ENCODE measurements around the gene TMPRSS4.

TMPRSS4 gene

GRCh38 chr11:118076754-118077281, at the start of gene TMPRSS4:
Gene TMPRSS4 (plus strand): TSS chr11:118077078. CDS start chr11:118077303, 225 bp downstream.
- ATAC-seq (ENCODE audit: low read depth), result peak; percentile 59

GRCh38 chr11:118027694-118028093, 49.2 kb upstream of the TMPRSS4 start:
- Histone ChIP-seq H3K27ac (ENCODE audit: poor library complexity, severe bottlenecking) (no peak overlapping the region), H3K9me3 (ENCODE audit: severe bottlenecking) (no peaks in the 10 kb centered on the region), H3K36me3 (ENCODE audit: low read depth) (no peaks in the 10 kb centered on the region), H3K4me1 (ENCODE audit: insufficient read depth, poor library complexity, severe bottlenecking) (no peaks in the 10 kb centered on the region), H3K4me3 (ENCODE audit: severe bottlenecking) (no peak overlapping the region), H3K27me3 (ENCODE audit: insufficient read depth, poor library complexity, severe bottlenecking) (peaks cover 8% of the 10 kb centered on the region)
- DNase-seq (ENCODE audit: low spot score) (no peak), ATAC-seq (ENCODE audit: low read depth) (no peak)
- TF ChIP-seq CTCF (IDR thresholded peaks at IDR 0.05; ENCODE audit: poor library complexity, severe bottlenecking), result no peak

More at GRCh38 chr11:118076754-118077281, at the start of gene TMPRSS4:
- Histone ChIP-seq H3K4me3 (ENCODE audit: severe bottlenecking) (no peak within 1 kb of the TSS), H3K4me1 (ENCODE audit: insufficient read depth, poor library complexity, severe bottlenecking) (peaks cover 39% of the 10 kb centered on the region), H3K27me3 (ENCODE audit: insufficient read depth, poor library complexity, severe bottlenecking) (no peaks in the 10 kb centered on the region), H3K27ac (ENCODE audit: poor library complexity, severe bottlenecking) (peak within 1 kb of the TSS; percentile 69), H3K9me3 (ENCODE audit: severe bottlenecking) (no peaks in the 10 kb centered on the region), H3K36me3 (ENCODE audit: low read depth) (no peaks in the 10 kb centered on the region)
- peak; percentile 77 for DNase-seq (ENCODE audit: low spot score)
- no peak for TF ChIP-seq CTCF (IDR thresholded peaks at IDR 0.05; ENCODE audit: poor library complexity, severe bottlenecking)

GRCh38 chr11:118028626-118029025, 48.3 kb upstream of the TMPRSS4 start:
- H3K27ac ChIP-seq (ENCODE audit: poor library complexity, severe bottlenecking), result no peak overlapping the region
- H3K4me1 ChIP-seq (ENCODE audit: insufficient read depth, poor library complexity, severe bottlenecking), result no peaks in the 10 kb centered on the region
- H3K9me3 ChIP-seq (ENCODE audit: severe bottlenecking), result no peaks in the 10 kb centered on the region
- no peak for TF ChIP-seq CTCF (IDR thresholded peaks at IDR 0.05; ENCODE audit: poor library complexity, severe bottlenecking)
- H3K27me3 ChIP-seq (ENCODE audit: insufficient read depth, poor library complexity, severe bottlenecking), result peaks cover 8% of the 10 kb centered on the region
- DNase-seq (ENCODE audit: low spot score) (no peak), ATAC-seq (ENCODE audit: low read depth) (no peak)
- no peaks in the 10 kb centered on the region for H3K36me3 ChIP-seq (ENCODE audit: low read depth)
- no peak overlapping the region for H3K4me3 ChIP-seq (ENCODE audit: severe bottlenecking)

GRCh38 chr11:118033443-118033842, 43.4 kb upstream of the TMPRSS4 start:
- Histone ChIP-seq H3K27ac (ENCODE audit: poor library complexity, severe bottlenecking) (no peak overlapping the region), H3K36me3 (ENCODE audit: low read depth) (no peaks in the 10 kb centered on the region), H3K9me3 (ENCODE audit: severe bottlenecking) (no peaks in the 10 kb centered on the region), H3K4me1 (ENCODE audit: insufficient read depth, poor library complexity, severe bottlenecking) (no peaks in the 10 kb centered on the region), H3K4me3 (ENCODE audit: severe bottlenecking) (no peak overlapping the region), H3K27me3 (ENCODE audit: insufficient read depth, poor library complexity, severe bottlenecking) (peaks cover 3% of the 10 kb centered on the region)
- no peak for ATAC-seq (ENCODE audit: low read depth)
- TF ChIP-seq CTCF (IDR thresholded peaks at IDR 0.05; ENCODE audit: poor library complexity, severe bottlenecking), result no peak
- no peak for DNase-seq (ENCODE audit: low spot score)

- DNase-seq (ENCODE audit: low spot score), result no peak
These were observed 34.7 kb upstream of the TMPRSS4 start for GRCh38 chr11:118042141-118042540.

More at GRCh38 chr11:118042141-118042540, 34.7 kb upstream of the TMPRSS4 start:
- no peaks in the 10 kb centered on the region for H3K9me3 ChIP-seq (ENCODE audit: severe bottlenecking)
- no peak for TF ChIP-seq CTCF (IDR thresholded peaks at IDR 0.05; ENCODE audit: poor library complexity, severe bottlenecking)
- H3K27ac ChIP-seq (ENCODE audit: poor library complexity, severe bottlenecking), result no peak overlapping the region
- no peak overlapping the region for H3K4me3 ChIP-seq (ENCODE audit: severe bottlenecking)
- peaks cover 6% of the 10 kb centered on the region for H3K4me1 ChIP-seq (ENCODE audit: insufficient read depth, poor library complexity, severe bottlenecking)
- no peaks in the 10 kb centered on the region for H3K27me3 ChIP-seq (ENCODE audit: insufficient read depth, poor library complexity, severe bottlenecking)
- ATAC-seq (ENCODE audit: low read depth), result no peak
- H3K36me3 ChIP-seq (ENCODE audit: low read depth), result no peaks in the 10 kb centered on the region
